Cerebellar cortex (tissue), 1 donor: ENCODE measurements around the gene RPL10.

Experiments
- DNase-seq: peaks from one replicate; pipeline ENCODE4 v3.0.0-alpha.2; 2015; ENCODE audit warnings: low spot score

Gene RPL10

DNA sequence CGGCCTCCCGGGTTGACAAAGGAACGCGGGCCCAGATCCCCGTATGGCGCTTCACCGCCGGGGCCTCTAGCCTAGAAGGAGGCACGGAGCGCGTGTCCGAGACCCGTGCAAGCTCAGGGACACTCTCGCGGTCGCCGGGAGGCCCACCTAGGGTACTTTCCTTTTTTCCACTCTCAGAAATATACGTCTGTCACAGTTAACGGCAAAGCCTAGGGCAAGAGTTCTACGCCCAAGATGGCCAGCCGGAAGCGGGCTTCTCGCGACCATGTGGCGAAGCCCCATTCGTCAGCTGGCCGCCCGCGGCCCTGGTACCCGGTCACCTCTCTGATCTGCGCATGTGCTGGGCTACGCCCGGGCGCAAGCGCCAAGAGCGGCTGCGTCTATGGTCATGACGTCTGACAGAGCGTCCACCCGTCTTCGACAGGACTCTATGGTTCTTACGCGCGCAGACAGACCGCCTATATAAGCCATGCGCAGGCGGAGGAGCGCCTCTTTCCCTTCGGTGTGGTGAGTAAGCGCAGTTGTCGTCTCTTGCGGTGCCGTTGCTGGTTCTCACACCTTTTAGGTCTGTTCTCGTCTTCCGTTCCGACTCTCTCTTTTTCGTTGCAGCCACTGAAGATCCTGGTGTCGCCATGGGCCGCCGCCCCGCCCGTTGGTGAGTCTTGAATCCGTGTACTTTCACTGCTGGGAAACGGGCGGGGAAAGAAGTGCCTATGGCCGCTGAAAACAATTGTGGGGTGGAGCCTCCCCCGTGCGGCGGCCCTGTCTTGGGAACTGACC is at the start of gene RPL10:
RPL10 (plus strand) TSS at position 490 of the 780 bp plus-strand sequence; CDS start at position 633, 143 bp downstream.
- DNase-seq: peak; percentile 95

DNA sequence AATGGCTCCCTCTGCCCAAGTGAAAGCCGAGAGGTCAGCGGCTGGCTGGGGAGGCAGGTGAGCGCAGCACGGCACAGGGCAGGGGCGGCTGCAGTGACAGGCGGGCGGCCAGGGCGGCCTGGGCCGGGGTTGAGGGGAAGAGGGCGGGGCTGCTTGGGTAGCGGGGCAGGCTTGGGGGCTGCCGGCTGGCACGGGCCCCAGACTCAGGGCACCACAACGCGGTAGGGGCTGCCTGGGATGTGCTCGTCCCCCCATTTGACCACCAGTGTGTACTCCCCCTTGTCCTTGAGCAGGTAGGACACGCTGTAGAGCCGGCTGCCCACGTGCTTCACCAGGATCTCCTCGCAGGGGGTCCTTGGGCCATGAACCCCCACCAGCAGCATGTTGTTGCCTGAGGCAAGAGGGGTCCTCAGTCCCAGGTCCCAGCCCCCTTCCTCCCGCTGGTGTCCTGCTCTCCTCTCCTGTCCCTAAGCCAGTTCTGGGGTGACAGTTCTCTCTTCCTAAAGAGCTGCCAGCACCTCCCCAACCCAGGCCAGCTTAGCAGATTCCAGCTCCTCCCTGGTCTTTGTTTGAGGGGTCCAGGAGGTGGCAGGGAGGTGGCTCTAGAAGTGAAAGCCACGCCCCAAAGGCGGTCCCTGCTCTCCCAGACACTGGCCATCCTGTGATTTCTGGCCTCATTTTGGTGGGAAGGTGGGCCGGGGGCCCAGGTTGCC is 49.4 kb upstream of the RPL10 start:
- DNase-seq: peak; percentile 44

- no peak for DNase-seq
Observed at GRCh38 chrX:154349359-154349935, 48.7 kb upstream of the RPL10 start.

GRCh38 chrX:154349979-154350378 is 48.2 kb upstream of the RPL10 start:
- no peak for DNase-seq

- DNase-seq: no peak
Observed at GRCh38 chrX:154350429-154351182, 47.6 kb upstream of the RPL10 start.

DNA sequence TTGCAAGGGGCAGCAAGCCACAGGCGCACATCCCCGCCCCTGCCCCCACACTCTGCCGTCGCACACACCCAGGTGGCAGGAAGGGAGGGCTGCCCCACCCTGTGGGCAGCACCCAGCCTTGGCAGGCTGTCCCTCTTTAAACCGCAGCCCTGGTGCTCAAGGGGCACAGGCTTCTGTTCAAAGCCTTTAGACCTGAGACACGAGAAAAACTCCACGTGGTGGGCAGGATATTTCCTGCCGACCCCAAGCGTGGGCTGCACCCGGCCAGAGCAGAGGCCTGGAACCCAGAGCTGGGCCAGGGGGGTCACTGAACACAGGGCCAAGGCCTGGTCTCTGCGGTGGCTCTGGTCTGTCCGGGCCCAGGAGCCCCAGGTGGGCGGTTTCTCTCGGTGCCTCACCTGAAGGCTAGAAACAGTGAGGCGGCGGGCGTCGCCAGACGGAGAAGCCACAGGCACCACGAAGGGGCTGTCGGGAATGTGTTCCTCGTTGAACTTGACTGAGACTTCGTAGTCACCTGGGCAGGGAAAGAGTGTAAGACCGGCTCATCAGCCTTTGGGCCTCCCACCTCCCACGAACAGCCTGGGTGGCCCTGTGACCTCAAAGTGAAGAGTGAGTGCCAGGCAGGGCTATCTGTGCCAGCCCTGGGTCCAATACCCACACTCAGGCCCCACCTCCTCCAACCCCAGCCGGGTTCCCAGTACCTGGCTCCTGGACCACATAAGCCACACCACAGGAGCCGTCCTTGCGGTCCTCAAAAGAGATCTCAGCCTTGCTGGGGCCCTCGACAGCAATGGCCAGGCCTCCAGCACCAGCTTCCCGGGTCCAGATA is 46.8 kb upstream of the RPL10 start:
- no peak for DNase-seq

- no peak for DNase-seq
Observed at GRCh38 chrX:154352012-154352401, 46.2 kb upstream of the RPL10 start.

GRCh38 chrX:154352466-154352865 is 45.7 kb upstream of the RPL10 start:
- DNase-seq: no peak

GRCh38 chrX:154353172-154353843 is 44.9 kb upstream of the RPL10 start:
- no peak for DNase-seq

DNA sequence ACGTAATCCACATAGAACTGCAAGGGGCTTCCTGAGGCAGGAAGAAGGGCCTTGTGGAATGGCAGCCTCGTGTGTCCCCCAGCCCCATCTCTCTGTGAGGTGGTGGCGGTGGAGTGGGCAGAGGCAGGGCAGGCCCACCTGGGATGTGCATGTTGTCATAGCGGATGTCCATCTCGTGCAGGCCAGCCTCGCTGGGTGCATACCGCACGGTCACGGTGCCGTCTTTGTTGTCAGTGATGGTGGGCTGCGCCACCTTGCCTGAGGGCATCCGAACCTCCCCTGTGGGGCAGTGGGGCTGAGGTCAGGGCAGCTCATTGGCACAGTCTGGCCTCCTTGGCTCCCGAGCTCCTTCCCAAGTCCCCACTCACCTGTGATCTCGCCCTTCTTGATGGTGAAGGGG is 44.2 kb upstream of the RPL10 start:
- DNase-seq: no peak

- DNase-seq: no peak
Observed at GRCh38 chrX:154354516-154354915, 43.7 kb upstream of the RPL10 start.

DNA sequence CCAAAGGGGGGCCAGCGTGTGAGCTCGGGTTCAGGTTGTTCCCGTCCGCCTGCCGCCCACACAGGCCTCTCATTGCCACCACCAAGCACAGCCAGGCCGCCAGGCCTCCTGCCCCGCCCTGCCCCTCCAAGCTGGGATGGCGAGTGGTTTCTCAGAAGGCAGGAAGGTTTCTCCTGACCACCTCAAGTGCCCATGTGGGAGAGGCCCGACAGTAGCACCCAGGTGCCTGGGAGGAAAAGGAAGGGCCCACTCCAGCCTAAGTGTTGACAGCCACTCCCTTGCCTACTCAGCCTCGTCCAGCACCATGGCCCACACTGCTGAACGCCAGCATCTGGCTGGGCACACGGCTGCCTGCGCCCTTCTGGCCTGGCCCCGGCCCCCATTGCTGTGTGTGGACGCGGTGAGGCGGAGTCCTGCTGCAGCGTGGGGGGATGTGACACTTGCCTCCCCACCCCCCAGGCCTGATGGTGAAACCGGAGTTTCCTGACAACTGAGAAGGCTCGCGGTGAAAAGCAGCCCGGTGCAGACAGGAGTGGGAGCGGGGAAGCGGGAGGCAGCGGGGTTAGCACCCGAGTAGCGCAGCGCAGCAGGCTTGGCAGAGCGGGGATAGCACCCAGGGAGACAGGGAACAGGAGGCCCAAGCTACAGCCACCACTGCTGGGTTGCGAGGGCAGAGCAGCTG is 42.9 kb upstream of the RPL10 start:
- DNase-seq: no peak

GRCh38 chrX:154355776-154356140 is 42.4 kb upstream of the RPL10 start:
- DNase-seq: no peak

DNA sequence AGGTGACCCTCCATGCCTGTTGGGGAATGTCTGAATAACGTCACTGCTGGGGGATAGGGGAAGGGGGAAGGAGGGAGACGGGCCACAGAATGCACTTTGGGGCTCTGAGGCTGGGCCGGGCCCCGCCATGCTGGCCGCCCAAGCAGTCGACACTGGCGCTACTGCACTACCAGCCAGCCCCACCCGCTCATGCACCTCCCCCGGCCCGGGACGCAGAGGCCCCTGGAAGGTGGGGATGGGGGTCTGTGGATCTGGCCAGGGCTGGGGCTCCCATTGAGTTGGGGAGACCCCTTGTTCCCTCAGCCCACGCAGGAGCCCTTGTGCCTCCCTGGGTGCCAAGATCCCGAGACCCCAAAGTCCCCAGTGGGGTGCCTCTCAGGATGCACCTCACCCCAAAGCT is 41.6 kb upstream of the RPL10 start:
- DNase-seq: no peak

DNA sequence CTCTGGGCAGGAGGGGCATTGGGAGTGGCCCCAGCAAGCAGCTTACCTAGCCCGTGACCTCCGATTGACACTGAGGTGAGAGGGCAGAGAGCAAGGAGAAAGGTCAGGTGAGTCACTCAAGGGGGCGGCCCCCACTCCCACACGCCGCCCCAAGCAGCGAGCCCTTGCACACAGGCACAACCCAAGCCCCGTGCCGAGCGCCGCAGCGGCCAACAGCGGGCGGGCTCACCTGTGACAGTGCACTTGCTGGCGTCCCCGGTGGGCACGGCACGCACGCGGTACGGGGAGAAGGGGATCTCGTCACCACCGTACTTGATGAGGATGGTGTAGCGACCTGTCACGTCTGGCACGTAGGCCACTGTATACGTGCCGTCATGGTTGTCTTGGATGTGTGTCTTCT is 41.0 kb upstream of the RPL10 start:
- no peak for DNase-seq

- DNase-seq: no peak
Observed at GRCh38 chrX:154358011-154358410, 40.2 kb upstream of the RPL10 start.

GRCh38 chrX:154358829-154359228 is 39.3 kb upstream of the RPL10 start:
- DNase-seq: no peak

DNA sequence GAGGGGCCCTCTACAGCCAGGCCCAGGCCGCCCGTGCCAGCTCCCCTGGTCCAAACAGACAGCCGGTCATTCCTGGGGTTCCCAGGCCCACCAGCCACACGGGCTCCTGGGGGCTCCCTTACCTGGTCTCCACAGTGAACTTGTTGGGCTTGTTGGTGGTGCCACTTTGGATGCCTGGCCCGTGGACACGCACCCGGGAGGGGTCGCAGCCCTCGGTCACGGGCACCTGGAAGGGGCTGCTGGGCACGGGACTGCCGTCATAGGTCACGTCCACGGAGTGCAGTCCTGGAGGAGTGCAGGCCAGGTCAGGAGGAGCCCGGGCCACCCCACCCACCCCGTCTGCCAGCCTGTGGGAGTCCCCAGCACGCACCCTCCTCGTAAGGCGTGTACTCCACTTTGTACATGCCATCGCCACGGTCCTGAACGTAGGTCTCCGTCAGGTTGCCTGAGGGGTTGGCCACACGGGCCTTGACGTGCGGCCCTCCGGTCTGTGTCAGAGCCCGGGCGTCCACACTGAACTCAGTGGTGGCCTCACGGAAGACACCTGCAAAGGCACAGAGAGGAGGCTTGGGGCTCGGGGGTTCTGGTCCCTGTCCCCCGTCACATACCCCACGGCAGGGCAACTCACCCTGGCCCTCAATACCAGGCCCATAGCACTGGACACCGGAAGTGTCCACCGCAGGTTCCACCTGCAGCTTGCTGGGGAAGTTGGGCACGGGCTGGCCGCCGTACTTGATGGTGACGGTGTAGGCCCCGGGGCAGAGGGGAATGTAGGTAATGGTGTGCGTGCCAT is 38.6 kb upstream of the RPL10 start:
- DNase-seq: no peak

DNA sequence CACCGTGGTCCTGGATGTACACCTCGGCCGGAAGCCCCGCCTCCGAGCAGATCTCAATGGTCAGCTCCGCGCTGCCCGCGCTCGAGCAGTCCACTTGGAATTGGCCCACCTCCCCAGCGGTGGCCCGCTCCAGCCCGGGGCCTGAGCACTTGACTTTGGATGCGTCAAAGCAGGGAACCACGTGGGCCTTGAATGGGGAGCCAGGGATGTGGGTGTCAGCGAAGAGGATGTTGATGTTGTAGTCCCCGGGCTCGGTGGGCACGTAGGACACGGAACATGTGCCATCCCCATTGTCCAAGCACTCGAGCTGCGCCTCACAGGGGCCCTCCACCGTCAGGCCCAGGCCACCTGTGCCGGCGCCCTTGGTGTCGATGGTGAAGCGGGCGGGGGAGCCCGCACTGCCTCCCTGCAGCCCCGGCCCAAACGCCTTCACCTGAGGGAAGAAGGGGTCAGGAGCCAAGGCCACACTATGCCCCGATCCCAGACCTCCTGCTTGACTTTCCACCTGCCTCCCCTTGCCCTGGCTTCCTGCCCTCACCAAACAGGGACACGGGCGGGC is 37.9 kb upstream of the RPL10 start:
- no peak for DNase-seq
